DOHH2 (cell line): ENCODE results near the gene MTMR10.

Experiments used
- H3F3A ChIP-seq: fragments of 200-600 bp; sonication (generic), shearing (Covaris generic); 2 replicates; pipeline ENCODE4 v1.6.0; 2016; ENCODE audit warnings: antibody characterized with exemption, mild to moderate bottlenecking; ENCODE audit not compliant: control insufficient read depth, insufficient read depth
- H3K27ac ChIP-seq: fragments of 200-600 bp; sonication (generic); 2 replicates; pipeline ENCODE4 v1.5.1; 2014; ENCODE audit warnings: low read depth, mild to moderate bottlenecking, low read length, moderate library complexity
- H3K27me3 ChIP-seq: fragments of 200-600 bp; sonication (generic); 2 replicates; pipeline ENCODE4 v1.6.1; 2014; ENCODE audit warnings: mild to moderate bottlenecking, low read length, mixed read lengths; ENCODE audit not compliant: control insufficient read depth
- H3K36me3 ChIP-seq: fragments of 200-600 bp; sonication (generic); 2 replicates; pipeline ENCODE4 v1.6.1; 2014; ENCODE audit warnings: mild to moderate bottlenecking, low read length, moderate library complexity, mixed read lengths; ENCODE audit not compliant: control insufficient read depth
- H3K4me1 ChIP-seq: fragments of 200-600 bp; sonication (generic); 2 replicates; pipeline ENCODE4 v1.6.1; 2014; ENCODE audit warnings: mild to moderate bottlenecking, low read length, mixed read lengths; ENCODE audit not compliant: control insufficient read depth
- H3K4me2 ChIP-seq: fragments of 200-600 bp; sonication (generic); 2 replicates; pipeline ENCODE4 v1.6.0; 2014; ENCODE audit warnings: mild to moderate bottlenecking, low read length, moderate library complexity
- H3K4me3 ChIP-seq: fragments of 200-600 bp; sonication (generic); 2 replicates; pipeline ENCODE4 v1.5.1; 2014; ENCODE audit warnings: mild to moderate bottlenecking, low read length, mixed read lengths
- H3K79me2 ChIP-seq: fragments of 200-600 bp; sonication (generic); 2 replicates; pipeline ENCODE4 v1.6.1; 2014; ENCODE audit warnings: mild to moderate bottlenecking, low read length, mixed read lengths; ENCODE audit not compliant: control insufficient read depth
- H3K9me2 ChIP-seq: fragments of 200-600 bp; sonication (generic); replicated peaks from 2 replicates; pipeline ENCODE4 v1.6.1; 2014; ENCODE audit warnings: mild to moderate bottlenecking, low read length, mixed read lengths; ENCODE audit not compliant: control insufficient read depth
- H3K9me3 ChIP-seq: fragments of 200-600 bp; sonication (generic); 2 replicates; pipeline ENCODE4 v1.6.1; 2014; ENCODE audit warnings: antibody characterized with exemption, low read length, mixed read lengths; ENCODE audit not compliant: control insufficient read depth, insufficient read depth
- H4K20me1 ChIP-seq: fragments of 200-600 bp; sonication (generic); 2 replicates; pipeline ENCODE4 v1.6.0; 2014; ENCODE audit warnings: low read depth, mild to moderate bottlenecking, antibody characterized with exemption, low read length, moderate library complexity; ENCODE audit not compliant: control insufficient read depth, insufficient read depth
- CTCF ChIP-seq: fragments of 200-600 bp; sonication (generic); IDR thresholded peaks from one replicate; pipeline ENCODE4 v1.5.1; 2014; ENCODE audit warnings: antibody characterized with exemption, mild to moderate bottlenecking, low read depth, low read length; ENCODE audit not compliant: poor library complexity, severe bottlenecking
- EZH2phosphoT487 ChIP-seq: fragments of 200-600 bp; sonication (generic); IDR thresholded peaks from 2 replicates; pipeline ENCODE4 v1.6.1; 2017; ENCODE audit warnings: borderline replicate concordance, mild to moderate bottlenecking, antibody characterized with exemption, low read length, moderate library complexity, mixed read lengths

The MTMR10 gene

GRCh38 chr15:30906366-30906765, 85.1 kb downstream of the MTMR10 start:
- Histone ChIP-seq H3K27ac (no peak overlapping the region), H3K4me3 (no peak overlapping the region), H3F3A (no peaks in the 10 kb centered on the region), H3K4me2 (no peak overlapping the region), H3K27me3 (no peaks in the 10 kb centered on the region), H4K20me1 (no peaks in the 10 kb centered on the region), H3K9me3 (no peaks in the 10 kb centered on the region), H3K79me2 (no peaks in the 10 kb centered on the region), H3K9me2 (no peaks in the 10 kb centered on the region), H3K4me1 (peaks cover 8% of the 10 kb centered on the region), H3K36me3 (peaks cover 3% of the 10 kb centered on the region; the same call in 1 of the 2 replicates)
- TF ChIP-seq EZH2phosphoT487 (no peak), CTCF (no peak)

- no peaks in the 10 kb centered on the region for H3K9me3 ChIP-seq
- H3F3A ChIP-seq: no peaks in the 10 kb centered on the region
- no peaks in the 10 kb centered on the region for H3K9me2 ChIP-seq
- H4K20me1 ChIP-seq: no peaks in the 10 kb centered on the region
- peaks cover 3% of the 10 kb centered on the region; the same call in 1 of the 2 replicates for H3K36me3 ChIP-seq
- H3K79me2 ChIP-seq: no peaks in the 10 kb centered on the region
- H3K27ac ChIP-seq: no peak overlapping the region
- no peak overlapping the region for H3K4me3 ChIP-seq
- TF ChIP-seq EZH2phosphoT487 (no peak), CTCF (no peak)
- no peaks in the 10 kb centered on the region for H3K27me3 ChIP-seq
- H3K4me1 ChIP-seq: peaks cover 8% of the 10 kb centered on the region
- H3K4me2 ChIP-seq: no peak overlapping the region
Observed at GRCh38 chr15:30905821-30906220, 85.6 kb downstream of the MTMR10 start.

GRCh38 chr15:30904812-30905211, 86.6 kb downstream of the MTMR10 start:
- Histone ChIP-seq H3K36me3 (no peaks in the 10 kb centered on the region; the same call in 1 of the 2 replicates), H4K20me1 (no peaks in the 10 kb centered on the region), H3K4me2 (peak overlapping the region; percentile 84), H3K27ac (no peak overlapping the region), H3K9me3 (no peaks in the 10 kb centered on the region), H3K9me2 (no peaks in the 10 kb centered on the region), H3F3A (no peaks in the 10 kb centered on the region), H3K27me3 (no peaks in the 10 kb centered on the region), H3K79me2 (no peaks in the 10 kb centered on the region), H3K4me1 (peaks cover 8% of the 10 kb centered on the region), H3K4me3 (no peak overlapping the region)
- no peak for TF ChIP-seq CTCF
- no peak for TF ChIP-seq EZH2phosphoT487
